Measurements from ENCODE around the gene HDDC3.

- TF ChIP-seq HDGF (IDR thresholded peaks at IDR 0.05; ENCODE audit: borderline replicate concordance) (no peak), ZNF384 (IDR thresholded peaks at IDR 0.05) (no peak), SP1 (IDR thresholded peaks at IDR 0.05) (no peak), ELF4 (IDR thresholded peaks at IDR 0.05) (no peak), L3MBTL2 (conservative IDR thresholded peaks at IDR 0.05) (no peak), FOXK2 (IDR thresholded peaks at IDR 0.05) (no peak), FOXA1 (IDR thresholded peaks at IDR 0.05) (no peak), BHLHE40 (IDR thresholded peaks at IDR 0.05; ENCODE audit: borderline replicate concordance) (no peak), LEF1 (IDR thresholded peaks at IDR 0.05; ENCODE audit: borderline replicate concordance) (no peak), CTBP1 (IDR thresholded peaks at IDR 0.05; ENCODE audit: borderline replicate concordance) (no peak), FOXM1 (IDR thresholded peaks at IDR 0.05; ENCODE audit: borderline replicate concordance) (no peak), TARDBP (IDR thresholded peaks at IDR 0.05) (no peak)
Observed at GRCh38 chr15:90931575-90931827, 848 bp downstream of the HDDC3 start.

Data from HEK293T (cell line).